HG03060 (cell line): ENCODE data around the gene SLC39A11.
"Not testable (repeated sequence)": the region's sequence is repeated elsewhere in the genome, so short reads cannot be mapped to it uniquely, and the experiment has no call there.

Experiments
- ATAC-seq: cut with Tn5 transposase; IDR thresholded peaks from one replicate; pipeline ENCODE4 v1.9.1; 2021; ENCODE audit warnings: low read depth, moderate number of reproducible peaks; ENCODE audit not compliant: unreplicated experiment

The SLC39A11 gene

DNA sequence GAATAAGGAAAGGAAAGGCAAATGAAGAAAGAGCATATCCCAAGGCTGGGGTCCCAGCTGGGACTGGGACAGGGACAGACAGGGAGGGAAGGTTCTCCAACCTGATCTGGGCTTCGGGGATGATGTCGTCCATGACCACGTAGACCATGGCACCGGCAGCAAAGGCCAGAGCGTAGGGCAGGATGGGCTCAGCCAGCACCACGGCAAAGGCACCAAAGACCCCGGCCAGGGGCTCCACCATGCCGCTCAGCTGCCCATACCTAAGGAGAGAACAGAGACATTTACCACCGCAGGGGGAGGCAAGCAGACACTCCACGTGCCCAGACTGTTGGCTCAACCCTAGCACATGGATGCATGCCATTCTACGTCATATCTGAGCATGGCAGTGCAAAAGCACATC, 443.8 kb downstream of the SLC39A11 start:
- no peak for ATAC-seq

DNA sequence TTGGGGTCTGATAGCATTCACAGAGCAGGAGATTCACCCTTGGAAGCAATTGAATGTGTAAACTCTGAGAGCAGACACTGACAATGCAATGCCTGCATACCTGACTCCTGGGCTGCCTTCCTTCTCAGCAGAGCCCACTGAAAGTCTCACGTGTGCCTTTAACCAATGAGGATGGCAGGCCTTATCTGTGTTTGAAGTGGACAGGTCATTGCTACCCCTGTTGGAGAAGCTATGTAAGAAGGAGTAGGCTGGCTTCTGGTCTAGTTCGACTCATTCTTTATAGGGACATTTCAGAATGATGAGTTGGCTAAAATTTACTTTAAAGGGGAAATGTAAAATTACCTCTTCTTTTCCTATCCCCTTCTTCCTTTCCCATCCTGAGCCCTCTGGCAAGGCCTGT, 446.3 kb downstream of the SLC39A11 start:
- no peak for ATAC-seq

DNA sequence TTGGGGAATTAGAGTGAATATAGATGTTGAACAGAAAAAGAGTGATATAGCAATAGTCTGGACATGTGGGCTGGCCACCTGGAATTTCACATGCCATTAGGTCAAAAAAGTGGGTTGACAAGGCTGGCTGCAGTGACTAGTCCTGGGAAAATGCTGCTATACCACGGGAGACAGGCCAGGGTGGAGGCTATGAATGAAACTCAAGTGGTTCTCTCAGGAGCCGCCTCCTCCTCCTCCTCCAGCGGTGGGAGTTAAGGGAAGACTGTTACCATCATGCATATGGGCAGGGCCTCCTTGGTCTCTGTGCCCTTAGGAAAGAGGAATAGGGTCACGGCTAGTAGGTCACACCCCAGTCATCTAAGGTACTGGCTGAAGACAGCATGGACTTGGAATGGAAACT, 448.0 kb downstream of the SLC39A11 start:
- no peak for ATAC-seq

DNA sequence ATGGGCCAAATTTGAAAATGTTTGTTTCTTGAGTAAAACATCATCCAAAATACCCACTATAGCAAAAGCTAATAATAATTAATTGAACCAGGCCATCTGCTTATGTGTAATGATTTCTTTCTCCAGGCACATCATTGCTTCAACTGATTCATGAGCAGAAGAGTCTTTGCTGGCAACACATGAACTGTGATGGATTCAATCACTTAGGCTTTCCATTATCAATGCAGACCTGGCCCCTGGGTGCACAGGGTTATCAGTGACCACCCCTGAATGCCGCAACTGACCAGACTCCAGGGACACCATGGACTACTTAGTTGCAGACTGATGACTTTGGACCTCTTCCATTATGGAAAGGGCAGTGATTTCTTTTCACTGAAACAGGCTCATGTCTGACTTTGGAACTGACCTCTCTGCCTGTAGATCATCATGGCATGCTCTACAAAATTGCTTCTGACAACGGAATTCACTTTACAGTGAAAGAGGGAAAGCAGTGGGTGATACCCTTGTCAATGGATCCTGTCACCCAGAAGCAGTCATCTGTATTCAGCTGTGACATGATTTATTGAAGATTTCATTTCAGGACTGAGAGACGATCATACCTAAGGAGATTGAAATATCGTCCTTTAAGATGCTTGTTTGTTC, 448.8 kb downstream of the SLC39A11 start:
- no peak for ATAC-seq

DNA sequence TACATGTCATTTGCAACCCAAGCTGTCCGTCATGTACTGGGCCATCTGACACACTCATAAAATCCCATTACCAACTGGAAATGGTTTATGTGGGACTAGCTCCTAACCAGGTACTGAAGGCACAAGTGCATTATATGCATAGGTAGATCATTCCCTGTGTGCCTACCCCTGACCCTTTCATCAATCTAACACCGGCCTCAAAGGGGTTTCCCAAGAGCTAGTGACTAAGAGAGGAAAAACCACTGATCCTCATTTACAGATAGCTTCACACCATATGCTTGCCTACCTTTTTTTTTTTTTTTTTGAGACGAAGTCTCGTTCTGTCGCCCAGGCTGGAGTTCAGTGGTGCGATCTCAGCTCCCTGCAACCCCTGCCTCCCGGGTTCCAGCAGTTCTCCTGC, 449.8 kb downstream of the SLC39A11 start:
- no peak for ATAC-seq

DNA sequence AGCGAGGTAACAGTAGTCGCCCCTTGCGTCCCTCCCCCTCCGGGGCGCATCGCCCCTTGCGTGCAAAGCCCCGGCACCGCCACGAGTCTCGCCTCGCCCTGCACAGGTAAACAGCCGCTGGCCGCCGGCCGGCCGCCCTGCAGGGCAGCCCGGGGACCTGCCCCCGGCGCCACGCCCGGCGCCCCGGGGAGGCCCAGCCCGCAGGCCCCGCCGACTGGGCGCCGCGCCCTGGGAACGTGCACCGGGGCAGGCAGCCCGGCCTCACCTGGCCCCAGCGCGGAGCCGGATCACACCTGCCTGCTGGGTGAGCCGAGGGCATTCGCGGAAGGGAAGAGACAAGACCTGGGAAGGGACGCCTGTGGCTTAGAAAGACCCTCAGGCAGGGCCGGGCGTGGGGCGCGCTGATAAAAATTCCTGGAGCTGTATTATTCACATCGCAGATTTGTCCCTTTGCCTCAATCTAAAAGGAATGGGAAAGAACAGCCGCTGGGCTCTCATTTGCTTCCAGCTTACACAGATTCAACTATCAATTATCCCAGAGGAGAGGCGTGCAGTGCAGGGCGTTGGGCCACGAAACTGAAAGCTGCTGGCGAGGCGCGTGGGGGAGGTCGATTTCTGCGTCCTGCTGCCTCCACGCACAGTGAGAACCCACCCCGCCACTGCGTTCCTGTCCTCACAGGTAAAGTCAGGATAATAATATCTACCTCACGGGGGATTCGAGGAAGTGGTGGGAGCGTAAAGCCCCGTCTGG, 451.9 kb downstream of the SLC39A11 start:
- ATAC-seq, result no peak

DNA sequence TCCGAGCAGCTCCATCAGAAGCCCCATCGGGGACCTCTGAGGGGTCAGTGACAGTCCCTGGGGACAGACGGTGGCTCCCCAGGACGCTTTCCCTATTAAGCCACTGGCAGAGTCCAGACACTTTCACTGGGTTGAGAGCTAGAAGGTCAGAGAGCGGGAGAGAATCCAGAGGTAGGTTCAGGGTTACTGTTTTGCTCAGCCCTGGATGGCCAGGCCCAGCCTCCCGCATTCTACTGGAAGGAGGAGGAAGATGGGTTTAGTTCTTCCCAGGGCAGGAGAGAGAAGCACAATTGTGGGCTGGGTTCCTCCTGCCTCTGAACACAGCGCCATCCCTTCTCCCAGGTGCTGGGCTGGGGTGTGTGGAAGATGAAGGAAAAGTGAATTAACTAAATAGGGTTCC, 452.8 kb downstream of the SLC39A11 start:
- no peak for ATAC-seq

DNA sequence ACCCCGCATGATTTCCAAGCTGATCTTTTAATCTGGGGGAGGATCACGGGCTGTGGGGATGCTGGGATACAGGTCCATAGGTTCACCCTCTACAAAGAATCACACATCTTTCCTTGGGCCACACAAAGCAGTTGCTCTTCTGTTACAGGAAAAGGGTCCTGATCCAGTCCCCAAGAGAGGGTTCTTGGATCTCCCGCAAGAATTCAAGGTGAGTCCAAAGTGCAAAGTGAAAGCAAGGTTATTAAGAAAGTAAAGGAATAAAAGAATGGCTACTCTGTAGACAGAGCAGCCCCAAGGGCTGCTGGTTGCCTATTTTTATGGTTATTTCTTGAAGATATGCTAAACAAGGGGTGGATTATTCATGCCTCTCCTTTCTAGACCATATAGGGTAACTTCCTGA, 453.6 kb downstream of the SLC39A11 start:
- not testable (repeated sequence) for ATAC-seq

DNA sequence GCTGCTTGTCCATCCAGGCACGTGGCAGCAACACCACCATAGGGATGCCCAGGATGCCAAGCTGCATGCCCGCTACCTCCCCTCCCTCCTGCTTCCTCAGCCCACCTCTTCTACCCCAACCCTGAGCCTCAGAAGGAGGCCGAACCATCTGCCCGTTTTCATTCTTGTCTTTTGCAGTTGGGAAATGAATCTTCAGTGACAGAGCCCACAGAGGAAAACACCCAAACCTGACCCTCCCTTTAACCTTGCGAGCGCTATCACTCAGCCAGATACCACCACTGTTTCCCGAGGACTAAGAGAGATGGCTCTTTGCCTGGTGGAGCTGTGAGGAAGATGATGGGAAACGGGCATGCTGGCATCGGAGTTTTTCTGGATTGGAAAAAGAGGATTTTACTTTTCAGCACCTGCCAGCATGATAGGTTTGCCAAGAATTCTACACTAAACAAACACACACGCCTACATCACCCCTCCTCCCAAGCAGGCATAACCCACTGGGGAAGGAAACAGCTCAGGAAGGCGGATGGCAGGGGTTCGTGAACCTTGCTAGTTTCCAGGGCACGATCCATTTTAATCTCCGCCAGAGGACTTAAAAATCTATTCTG, 457.4 kb downstream of the SLC39A11 start:
- no peak for ATAC-seq

DNA sequence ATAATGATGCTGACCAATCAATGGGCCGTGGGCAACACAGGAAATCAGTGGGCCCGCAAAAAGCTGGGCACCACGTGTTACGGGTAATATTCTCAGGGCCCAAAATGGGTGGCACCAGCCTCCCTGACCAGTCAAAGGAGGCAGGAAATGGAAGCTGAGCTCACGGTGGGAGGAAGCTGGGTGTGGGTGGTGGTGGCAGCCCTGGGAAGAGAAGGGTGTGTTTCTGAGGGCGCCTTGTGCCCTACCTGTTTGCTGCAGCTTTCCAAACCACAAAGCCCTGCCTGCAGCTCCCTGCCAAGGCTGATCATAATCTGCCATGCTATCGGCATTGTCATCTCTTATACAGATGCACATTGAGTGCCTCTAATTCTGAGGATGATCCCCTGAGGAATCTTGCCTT, 457.9 kb downstream of the SLC39A11 start:
- ATAC-seq, result no peak

DNA sequence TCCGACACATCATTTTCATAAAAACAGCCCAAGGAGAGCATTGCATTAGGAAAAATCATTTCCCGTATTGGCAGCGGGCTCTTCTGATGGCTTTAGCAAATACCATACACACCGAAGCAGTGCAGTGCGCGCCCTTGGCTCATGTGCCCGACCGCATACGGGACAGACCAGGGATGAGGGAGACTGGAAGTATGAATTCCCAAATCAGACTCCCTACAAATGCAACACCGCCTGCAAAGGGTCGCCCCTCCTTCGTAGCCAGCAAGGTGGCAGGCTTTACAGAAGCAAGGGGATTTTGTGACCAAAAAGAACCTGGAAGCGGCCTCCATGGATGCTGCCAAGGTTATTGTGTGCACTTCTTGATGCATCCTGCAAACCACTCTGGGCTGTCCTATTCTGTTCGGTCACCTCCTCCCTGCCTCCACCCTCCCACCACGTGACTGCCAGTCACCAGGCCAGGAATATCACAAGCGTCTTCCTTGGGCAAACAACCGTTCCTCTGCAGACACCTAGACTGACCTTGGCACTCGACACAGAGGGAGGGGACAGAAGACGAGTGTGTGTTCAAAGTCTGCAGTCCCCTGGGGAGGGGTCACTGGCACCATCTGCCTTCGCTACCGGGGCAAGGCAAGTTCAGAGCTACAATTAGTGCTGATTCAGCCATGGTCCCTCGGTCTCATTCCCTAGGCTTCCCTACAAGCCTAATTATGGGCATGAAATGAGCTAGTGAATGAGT, 460.4 kb downstream of the SLC39A11 start:
- ATAC-seq, result no peak

DNA sequence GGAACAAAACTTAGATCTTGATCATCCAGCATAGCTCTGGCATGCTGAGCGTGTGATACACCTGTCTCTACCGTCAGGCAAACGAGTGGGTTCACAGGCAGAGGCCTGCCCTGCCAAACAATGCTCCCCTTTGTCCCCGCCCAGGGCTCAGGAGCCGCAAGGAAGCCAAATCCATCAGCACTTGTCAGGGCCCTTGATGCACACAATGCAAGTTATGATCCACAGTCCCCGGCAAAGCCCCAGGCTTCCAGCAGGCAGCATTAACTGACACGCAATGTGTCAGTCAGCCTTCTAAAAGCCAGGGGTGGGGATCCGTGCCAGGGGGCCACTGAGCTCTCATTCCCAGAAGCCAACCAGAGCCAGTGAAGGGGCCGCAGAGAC, 460.9 kb downstream of the SLC39A11 start:
- no peak for ATAC-seq

DNA sequence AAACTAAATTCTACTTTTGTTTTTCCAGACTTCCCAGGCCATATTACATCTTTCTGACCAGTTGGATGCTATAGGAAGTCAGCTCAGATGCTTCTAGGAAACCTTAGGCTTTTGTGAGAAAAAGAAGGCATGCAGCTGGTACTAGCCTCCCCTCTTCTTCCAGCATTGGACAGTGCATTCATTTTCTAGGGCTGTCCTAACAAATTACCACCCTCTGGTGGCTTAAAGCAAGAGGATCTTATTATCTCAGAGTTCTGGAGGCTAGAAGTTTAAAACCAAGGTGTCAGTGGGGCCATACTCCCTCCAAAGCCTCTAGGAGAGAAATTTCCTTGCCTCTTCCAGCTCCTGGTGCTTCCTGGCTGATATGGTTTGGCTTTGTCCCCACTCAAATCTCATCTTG, 467.8 kb downstream of the SLC39A11 start:
- ATAC-seq, result no peak

DNA sequence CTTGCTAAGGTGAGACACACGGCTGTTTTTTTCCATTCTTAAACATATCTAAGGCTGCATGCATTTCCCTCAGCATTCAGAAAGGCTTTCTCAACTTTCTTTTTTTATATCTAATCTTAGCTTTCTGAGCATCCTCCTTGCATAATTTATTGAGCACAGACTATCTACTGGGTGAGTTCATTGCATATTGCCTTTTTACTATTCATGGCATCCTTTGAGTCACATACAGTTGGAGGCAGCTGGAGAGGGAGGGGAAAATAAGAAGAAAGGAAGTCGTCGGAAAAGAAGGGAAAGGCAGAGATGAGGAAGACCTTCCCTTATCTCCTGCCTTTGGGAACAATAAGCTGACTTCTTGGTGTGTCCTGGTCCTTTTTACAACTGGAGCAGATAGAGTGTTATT, 468.3 kb downstream of the SLC39A11 start:
- no peak for ATAC-seq

DNA sequence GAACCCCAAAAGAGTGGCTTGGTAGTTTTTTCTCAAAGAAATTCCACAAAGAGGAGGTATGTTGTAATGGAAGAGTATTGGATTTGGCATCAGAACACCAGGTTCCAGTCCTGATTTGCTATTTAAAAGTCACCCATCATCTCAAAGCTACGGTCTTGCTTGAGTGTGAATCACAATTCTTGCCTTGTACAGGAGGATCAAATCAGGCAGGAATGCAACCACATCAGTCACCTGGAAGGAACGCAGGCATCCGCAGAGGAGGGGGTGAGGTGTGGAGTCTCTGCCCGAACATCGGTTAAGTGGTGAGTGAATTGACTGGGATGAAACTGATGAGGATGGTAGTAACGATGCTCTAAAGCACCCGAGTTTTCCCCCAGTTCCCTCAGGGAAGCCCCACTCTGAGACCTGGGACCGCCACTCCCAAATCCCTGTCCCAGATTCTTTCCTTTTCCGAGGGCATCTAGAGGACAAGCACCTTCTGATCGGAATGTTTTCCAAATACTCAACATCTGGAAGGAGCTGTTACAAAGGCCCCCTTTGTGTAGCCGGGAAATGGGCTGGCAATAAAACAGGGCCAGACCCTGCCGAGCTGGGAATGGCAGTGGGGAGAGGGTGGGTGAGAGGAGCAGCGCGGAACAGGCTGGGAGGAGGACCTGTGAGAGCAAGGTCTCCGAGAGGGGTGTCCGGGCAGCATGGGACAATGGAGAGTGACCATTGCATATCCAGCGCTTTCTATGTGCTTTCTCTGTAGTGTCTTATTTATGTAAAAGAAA, 469.6 kb downstream of the SLC39A11 start:
- no peak for ATAC-seq

DNA sequence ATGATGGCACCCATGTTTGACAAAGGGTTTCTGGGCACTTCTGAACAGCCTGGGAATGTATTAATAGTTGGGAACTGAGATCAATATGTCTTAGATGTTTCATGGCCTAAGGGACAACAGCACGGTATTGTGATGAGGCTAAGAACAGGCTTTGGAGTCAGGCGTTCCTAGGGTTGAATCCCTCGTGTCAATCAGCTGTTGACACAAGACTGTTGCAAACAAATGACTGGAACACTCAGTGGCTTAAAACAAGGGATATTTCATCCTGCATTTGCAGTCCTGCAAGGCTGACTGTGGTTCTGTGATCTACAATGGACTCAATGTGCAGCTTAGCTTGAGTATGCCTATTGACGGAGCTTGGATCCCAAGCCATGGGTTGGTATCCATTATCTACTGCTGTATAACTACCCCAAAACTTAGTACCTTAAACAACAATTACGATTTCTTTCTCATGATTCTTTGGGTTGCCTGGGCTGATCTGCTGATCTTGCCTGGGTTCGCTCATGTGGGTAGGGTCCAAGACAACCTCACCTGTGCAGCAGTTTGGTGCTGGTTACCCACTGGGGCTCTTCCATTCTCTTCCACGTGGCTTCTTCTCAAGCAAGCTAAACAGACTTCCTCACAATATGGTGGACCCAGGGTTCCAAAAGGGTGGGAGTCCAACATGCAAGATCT, 472.4 kb downstream of the SLC39A11 start:
- ATAC-seq, result no peak

DNA sequence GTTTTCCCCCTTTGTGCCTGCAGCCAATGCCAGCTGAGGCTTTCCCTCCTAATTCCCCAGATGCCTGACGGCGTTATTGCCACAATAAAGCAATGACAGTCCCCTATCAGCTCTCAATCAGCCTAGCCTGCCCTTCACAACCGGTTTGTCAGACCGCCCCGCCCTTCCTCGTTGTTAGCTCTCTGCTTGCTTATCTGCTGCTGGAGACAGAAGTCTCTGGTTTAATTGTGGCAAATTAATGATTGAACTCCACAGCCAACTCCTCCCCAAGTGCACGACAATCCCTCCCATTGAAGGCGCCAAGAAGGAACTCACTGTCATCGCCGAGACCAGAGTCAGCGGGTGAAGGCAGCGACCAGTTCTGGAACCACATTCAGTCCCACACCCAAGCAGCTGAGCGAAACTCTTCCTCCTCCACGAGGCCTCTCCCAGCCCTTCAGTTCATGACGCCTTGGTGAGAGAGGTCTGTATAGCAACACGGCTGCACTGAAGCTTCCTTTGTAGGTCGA, 474.4 kb downstream of the SLC39A11 start:
- ATAC-seq, result no peak

DNA sequence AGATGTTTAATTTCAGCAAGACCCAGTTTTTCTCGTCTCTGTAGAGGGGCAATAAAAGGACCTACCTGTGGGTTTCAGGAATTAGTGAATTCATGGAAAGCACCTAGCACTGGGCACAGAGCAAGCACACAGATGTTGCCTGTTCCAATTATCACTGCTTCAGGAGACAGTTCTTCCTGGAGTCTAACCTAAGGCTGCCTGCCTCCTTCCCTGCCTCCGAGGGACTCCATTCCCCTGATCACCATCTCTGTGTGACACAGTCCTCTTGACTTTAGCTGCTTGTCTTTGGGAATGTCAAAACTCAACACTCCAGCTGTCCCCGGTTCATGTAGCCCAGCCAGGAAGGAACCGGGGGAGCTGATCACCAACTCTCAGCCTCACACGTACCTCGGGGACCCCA, 474.9 kb downstream of the SLC39A11 start:
- ATAC-seq, result no peak

DNA sequence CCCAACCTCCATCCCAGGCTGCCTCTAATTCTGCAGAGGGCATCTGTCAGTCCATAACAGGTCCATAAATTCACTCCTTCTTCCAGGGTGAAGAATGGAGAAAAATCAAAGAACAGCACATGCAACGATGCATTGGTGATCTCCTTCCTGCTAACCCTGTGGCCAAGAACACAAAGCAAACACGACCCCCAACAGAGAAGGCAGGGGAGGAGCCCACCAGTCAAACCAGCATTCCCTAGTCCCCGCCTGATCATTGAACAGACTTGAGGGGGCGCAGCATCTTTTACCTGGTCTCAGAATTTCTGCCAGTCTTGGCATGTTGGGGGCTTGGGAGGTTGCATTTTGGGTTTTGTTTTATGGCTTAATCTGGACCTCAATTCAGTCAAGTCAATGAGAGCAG, 476.0 kb downstream of the SLC39A11 start:
- ATAC-seq, result no peak

DNA sequence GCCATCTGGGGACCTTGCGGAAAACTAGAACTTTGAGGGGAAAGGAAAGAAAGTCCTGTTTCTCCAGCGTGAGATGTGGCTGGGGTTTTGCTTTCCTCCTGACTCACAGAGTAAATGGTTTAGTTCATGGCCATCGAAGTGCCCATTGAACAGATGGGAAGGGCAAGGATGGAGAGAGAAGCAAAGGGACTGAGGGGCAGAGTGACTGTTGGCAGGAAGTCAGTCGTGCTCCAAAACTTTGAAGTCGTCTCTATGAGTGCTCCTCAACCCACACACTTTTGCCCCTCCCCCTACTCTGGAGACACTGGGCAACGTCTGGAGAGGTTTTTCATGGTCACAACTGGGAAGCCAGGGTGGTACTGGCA, 476.9 kb downstream of the SLC39A11 start:
- ATAC-seq, result no peak
